GM12865 (cell line): Measurements from ENCODE around the gene POTEF.
"Not testable (repeated sequence)": the region's sequence is repeated elsewhere in the genome, so short reads cannot be mapped to it uniquely, and the experiment has no call there.

ENCODE experiments used
- DNase-seq: peaks from one replicate; pipeline ENCODE4 v3.0.0; 2010; ENCODE audit warnings: low read depth
- H3K4me3 ChIP-seq: 2 replicates; pipeline ENCODE4 v1.5.1; 2011; ENCODE audit warnings: mild to moderate bottlenecking, low read depth, low read length, control low read depth
- TF ChIP-seq, protein P1 (sequence below): IDR thresholded peaks from 2 replicates; pipeline ENCODE4 v1.5.1; 2011; ENCODE audit warnings: low read length, control low read depth, low read depth, inconsistent platforms; ENCODE audit not compliant: insufficient read depth; ENCODE audit errors: missing control alignments

POTEF gene

DNA sequence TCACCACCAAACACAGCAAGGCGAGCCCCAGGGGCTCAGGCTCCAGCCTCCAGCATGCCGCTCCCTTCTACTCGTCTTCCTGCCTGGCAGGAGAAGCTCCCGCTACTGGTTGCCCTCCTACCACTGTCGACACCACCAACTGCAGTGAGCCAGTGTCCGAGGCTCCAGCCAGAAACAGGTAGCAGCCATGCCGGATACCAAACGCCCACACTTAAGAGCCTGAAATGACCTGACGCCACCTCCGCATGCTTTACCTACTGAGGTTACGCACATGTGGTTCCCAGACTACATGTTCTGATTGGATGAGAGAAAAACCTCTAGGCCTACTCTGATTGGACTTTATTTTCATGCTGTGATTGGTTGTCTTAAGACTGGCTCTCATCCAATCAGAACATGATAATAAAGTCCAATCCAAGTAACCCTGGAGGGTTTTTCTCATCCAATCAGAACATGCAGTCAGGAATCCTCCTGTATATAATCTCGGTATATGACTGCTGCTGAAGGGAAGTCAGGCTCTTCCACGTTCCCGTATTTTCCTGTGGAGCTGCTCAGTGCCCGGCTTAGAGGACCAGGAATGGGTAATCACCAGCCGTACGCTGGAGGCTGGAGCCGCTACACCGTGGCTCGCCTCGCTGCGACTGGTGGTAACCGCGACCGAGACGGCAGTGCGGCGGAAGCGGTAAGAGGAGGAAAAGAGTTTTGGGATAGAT is at the start of gene POTEF:
Gene POTEF (minus strand): TSS at position 103 of the 710 bp plus-strand sequence. CDS start 8,707 bp downstream, outside the sequence.
- not testable (repeated sequence) for H3K4me3 ChIP-seq, DNase-seq

DNA sequence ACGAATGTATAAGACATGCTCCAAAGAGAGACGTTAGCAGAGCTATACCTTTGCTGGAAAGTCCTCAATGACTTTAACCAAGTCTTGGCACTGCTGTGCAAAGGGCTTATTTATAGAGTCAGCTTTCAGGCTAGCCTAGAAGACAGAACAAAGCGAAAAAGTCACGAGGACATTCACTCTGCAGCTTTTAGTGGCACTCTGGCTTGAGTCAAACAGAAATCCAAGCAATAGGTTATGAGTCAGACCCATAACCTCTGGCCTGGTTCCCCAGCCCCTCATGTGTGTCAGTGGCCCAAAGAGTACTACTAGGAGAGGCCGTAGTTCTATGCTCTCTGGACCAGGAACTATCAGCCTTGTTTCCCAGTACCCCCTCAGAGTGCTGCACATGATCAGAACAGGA is 45.8 kb upstream of the POTEF start:
- not testable (repeated sequence) for H3K4me3 ChIP-seq
- peak; percentile 53 for DNase-seq

DNA sequence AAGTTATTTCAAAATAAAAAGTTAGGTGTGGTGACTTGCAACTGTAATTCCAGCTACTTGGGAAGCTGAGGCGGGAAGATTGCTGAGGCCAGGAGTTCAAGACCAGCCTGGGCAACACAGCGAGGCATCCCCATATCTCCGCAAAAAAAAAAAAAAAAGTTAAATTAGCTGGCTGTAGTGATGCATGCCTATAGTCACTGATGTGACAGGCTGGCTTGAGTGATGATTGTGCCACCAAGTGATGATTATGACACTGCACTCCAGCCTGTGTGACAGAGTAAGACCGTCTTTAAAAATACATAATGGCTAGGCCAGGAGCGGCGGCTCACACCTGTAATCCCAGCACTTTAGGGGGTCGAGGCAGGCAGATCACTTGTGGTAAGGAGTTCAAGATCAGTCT is 40.9 kb upstream of the POTEF start:
- TF ChIP-seq, protein P1, sequence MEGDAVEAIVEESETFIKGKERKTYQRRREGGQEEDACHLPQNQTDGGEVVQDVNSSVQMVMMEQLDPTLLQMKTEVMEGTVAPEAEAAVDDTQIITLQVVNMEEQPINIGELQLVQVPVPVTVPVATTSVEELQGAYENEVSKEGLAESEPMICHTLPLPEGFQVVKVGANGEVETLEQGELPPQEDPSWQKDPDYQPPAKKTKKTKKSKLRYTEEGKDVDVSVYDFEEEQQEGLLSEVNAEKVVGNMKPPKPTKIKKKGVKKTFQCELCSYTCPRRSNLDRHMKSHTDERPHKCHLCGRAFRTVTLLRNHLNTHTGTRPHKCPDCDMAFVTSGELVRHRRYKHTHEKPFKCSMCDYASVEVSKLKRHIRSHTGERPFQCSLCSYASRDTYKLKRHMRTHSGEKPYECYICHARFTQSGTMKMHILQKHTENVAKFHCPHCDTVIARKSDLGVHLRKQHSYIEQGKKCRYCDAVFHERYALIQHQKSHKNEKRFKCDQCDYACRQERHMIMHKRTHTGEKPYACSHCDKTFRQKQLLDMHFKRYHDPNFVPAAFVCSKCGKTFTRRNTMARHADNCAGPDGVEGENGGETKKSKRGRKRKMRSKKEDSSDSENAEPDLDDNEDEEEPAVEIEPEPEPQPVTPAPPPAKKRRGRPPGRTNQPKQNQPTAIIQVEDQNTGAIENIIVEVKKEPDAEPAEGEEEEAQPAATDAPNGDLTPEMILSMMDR, result no peak
- no peak overlapping the region for H3K4me3 ChIP-seq
- no peak for DNase-seq

DNA sequence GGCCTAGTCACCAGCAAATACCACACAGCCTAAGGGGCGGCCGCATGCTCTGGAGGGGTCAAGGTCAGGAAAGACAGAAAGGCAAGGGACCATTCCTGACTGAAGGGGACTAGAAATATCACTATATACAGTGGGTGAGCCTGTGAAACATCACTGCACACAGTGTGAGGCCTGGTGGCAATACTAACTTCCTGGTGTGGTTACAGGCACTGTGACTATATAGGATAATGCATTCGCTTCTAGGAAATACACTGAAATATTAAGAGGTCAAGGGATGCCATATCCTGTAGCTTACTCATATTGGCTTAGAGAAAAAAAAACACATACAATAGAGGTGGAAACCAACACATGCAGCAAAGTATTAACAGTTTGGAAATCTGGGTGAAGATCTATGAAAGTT is 40.1 kb upstream of the POTEF start:
- DNase-seq, H3K4me3 ChIP-seq: not testable (repeated sequence)

DNA sequence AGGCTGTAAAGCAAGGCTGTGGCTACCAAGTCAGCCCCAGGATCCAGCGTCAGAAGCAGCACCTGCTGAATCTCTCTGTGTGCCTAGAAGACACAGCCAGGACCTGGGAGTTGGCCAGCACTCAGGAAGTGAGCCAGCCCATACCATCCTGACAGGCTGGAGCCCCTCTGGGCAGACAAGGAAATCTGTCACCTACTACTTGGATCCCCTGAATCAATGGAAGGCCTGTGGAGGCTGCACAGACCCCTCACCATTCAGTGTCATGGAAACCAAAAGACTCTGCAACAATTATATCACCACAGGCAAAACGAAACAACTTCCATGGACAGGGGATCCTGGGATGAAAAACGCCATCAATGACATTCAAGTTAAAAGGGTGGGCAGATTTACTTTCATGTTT is 37.6 kb upstream of the POTEF start:
- DNase-seq, H3K4me3 ChIP-seq: not testable (repeated sequence)

DNA sequence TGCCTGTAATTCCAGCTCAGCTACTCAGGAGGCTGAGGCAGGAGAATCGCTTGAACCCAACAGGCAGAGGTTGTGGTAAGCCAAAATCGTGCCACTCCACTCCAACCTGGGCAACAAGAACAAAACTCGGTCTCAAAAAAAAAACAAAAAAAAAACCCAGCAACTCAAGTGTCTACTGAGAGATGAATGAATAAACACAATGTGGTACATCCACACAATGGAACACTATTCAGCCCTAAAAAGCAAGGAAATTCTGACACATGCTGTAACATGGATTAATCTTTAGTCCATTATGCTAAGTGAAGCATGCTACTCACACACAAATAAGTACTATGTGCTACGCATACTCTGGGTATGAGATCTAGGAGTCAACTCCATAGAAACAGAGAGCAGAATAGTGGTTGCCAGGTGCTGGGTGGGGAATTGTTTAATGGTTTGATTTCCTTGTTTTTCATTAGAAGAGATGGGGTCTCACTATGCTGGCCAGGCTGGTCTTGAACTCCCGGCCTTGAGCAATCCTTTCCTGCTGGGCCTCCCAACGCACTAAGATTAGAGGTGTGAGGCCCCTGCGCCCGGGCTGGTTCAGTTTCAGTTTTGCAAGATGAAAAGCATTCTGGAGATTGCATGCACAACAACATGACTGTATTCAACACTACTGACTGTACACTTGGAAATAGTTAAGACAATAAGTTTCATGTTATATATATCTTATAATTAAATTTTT is 36.4 kb upstream of the POTEF start:
- TF ChIP-seq, protein P1, result no peak
- H3K4me3 ChIP-seq, result no peak overlapping the region
- no peak for DNase-seq

DNA sequence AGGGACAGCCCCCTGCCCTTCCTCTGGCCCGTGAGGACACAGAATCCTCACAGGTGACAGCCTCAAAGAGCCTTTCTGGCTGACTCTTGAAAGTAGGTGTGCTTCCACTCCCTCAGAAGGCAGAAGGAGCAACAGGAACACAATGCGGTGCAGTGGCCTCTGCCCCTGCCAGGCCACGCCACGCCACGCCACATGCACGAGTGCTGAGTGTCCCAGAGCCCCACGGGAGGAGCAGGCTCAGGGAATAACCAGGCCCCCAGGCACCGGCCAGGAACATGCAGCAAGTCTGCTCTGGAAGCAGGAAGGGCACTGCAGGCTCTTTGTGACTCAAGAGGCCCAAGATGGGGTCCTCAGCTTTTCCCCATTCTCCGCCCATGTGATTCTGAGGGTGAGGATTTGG is 33.9 kb upstream of the POTEF start:
- TF ChIP-seq, protein P1, result no peak
- DNase-seq, result no peak
- H3K4me3 ChIP-seq, result no peak overlapping the region

DNA sequence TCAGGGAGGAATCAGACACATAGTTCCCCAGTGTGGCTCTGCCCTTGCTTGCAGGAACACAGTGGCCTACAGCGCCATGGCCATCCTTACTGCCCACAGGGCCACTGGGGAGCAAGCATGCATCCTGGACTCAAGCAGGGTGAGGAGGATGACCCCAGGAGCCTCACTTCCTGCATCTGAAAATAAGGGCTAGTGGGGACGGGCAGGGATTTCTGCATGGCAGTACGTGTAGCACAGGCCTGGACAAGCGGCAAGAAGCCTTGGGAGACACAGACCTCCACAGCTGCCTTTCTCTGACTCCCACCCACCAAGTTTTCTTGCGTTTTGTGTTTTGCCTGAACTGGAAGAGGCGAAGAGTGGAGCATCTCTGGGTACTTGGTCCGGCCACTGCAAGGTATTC is 33.5 kb upstream of the POTEF start:
- not testable (repeated sequence) for DNase-seq, H3K4me3 ChIP-seq

DNA sequence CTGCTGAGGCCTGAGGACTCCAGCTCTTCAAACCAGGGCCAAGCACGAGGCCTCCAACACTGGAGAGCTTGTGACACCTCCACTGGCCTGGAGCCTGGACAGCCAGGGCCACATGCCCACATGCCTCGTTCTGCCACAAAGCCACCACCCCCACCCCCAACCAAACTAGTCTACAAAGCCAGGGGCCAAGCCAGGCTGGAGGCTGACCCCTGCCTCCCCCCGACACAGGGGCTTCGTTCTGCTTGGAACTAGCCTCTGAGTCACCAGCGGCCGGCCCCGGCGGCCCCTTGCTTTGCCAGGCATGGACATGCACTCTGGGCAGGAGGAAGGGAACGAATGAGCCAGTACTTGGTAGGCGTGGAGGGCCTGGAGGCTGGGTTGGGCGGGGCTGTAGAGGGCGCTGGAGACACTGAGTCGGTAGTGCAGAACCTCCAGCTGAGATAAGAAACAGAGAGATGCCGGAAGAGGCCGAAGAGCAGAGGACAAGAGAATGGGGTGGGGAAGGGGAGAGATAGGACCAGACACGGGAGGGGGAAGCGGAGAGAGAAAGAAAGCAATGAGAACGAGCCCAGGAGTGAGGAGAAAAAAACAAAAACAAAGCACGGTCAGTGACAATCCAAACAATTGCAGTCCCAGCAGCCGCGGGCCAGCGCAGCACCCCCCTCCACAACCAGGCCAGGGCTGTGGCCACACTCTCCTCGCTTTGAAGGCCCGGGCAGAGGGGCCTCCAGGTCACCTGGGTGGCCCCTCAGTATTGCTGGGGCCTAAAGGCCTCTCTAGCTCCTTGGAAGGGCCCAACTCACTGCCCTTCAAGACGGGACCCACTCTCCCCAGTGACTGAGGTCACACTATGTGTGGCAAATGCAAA is 32.0 kb upstream of the POTEF start:
- not testable (repeated sequence) for H3K4me3 ChIP-seq, DNase-seq

DNA sequence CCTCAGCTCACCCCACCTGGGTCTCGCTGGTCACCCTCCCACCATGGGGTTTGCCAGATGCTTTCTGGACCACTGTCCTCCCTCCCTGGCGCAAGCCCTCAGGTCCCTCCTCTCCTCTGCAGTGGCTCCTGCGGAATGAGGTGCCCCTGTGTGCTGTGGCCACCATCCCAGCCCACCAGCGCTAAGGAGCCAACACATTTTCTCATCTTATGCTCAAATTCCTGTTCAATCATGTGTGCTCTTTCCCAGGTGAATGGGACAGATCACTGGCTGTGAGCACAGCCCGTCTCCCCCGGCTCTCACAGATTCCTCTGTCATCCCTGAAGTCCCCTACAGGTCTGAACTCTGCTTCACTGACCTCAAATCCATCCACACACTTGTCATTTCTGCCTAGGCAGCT is 31.1 kb upstream of the POTEF start:
- no peak for DNase-seq
- no peak overlapping the region for H3K4me3 ChIP-seq
- TF ChIP-seq, protein P1, result no peak

DNA sequence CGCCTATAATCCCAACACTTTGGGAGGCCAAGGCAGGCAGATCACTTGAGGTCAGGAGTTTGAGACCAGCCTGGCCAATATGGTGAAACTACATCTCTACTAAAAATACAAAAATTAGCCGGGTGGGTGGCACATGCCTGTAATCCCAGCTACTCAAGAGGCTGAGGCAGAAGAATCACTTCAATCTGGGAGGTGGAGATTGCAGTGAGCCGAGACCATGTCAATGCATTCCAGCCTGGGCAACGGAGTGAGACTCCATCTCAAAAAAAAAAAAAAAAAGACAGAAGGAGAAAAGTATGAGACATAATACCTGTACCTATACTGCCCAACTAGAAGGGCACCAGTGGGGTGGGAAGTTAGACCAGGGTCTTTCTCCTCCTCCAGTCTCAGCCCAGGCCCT is 30.4 kb upstream of the POTEF start:
- not testable (repeated sequence) for H3K4me3 ChIP-seq, DNase-seq
